ENCODE data around the gene MYCL.
"Not testable (repeated sequence)": the region's sequence is repeated elsewhere in the genome, so short reads cannot be mapped to it uniquely, and the experiment has no call there.

The MYCL gene

DNA sequence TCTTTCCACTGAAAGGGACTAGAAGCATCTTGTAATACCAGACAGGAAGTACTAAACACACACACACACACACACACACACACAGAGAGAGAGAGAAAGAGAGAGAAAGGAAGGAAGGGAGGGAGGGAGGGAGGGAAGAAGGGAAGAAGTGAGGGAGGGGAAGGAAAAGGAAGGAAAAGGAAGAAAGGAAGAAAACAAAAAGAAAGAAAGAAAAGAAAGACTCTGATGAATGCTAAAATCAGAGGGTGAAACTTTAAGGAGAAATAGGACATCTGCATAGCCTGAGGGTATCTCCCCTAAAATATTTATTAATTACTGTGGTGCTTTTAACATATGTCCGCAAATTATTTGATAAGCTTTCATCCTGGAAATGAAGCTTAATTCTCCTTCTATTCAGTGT lies 29.0 kb downstream of the MYCL start:
- no peak for DNase-seq (ENCODE audit: insufficient read length, low spot score)
- FAIRE-seq, result no peak
- TF ChIP-seq SPI1 (IDR thresholded peaks at IDR 0.05; ENCODE audit: low read depth, low read length), result no peak
- TF ChIP-seq POLR2AphosphoS5 (IDR thresholded peaks at IDR 0.05; ENCODE audit: low read depth, low read length), result no peak
- TF ChIP-seq POU2F2 (IDR thresholded peaks at IDR 0.05; ENCODE audit: low read depth, low read length), result no peak
- TF ChIP-seq POLR2A (IDR thresholded peaks at IDR 0.05; ENCODE audit: low read depth, low read length), result no peak
- TF ChIP-seq PAX5 (IDR thresholded peaks at IDR 0.05; ENCODE audit: insufficient read depth, low read length, severe bottlenecking), result no peak
- TF ChIP-seq TAF1 (IDR thresholded peaks at IDR 0.05; ENCODE audit: low read depth, low read length), result no peak

DNA sequence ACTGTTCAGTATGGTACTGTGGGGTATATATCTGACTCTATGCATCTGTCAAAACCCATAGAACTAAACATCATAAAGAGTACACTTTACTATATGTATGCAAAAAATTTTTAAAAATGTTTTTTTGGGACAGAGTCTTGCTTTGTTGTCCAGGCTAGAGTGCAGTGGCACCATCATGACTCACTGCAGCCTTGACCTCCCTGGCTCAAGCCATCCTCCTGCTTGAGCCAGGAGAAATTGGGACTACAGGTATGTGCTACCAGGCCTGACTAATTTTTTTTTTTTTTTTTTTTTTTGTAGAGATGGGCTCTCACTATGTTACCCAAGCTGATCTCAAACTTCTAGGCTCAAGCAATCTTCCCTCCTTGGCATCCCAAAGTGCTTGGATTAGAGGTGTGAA lies 29.9 kb downstream of the MYCL start:
- FAIRE-seq, result no peak
- TF ChIP-seq POLR2A (IDR thresholded peaks at IDR 0.05; ENCODE audit: low read depth, low read length) (no peak), POU2F2 (IDR thresholded peaks at IDR 0.05; ENCODE audit: low read depth, low read length) (no peak), SPI1 (IDR thresholded peaks at IDR 0.05; ENCODE audit: low read depth, low read length) (no peak), POLR2AphosphoS5 (IDR thresholded peaks at IDR 0.05; ENCODE audit: low read depth, low read length) (no peak), PAX5 (IDR thresholded peaks at IDR 0.05; ENCODE audit: insufficient read depth, low read length, severe bottlenecking) (no peak), TAF1 (IDR thresholded peaks at IDR 0.05; ENCODE audit: low read depth, low read length) (no peak)
- no peak for DNase-seq (ENCODE audit: insufficient read length, low spot score)

DNA sequence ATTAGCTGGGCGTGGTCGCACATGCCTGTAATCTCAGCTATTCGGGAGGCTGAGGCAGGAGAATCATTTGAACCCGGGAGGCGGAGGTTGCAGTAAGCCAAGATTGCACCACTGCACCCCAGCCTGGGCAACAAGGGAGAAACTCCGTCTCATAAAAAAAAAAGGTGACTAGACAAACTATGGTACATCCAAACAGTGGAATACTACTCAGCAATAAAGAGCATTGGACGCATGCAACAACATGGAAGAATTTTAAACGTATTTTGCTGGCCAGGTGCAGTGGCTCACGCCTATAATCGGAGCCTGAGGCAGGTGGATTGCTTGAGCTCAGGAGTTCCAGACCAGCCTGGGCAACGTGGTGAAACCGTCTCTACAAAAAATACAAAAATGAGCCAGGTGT lies 30.7 kb downstream of the MYCL start:
- not testable (repeated sequence) for DNase-seq (ENCODE audit: insufficient read length, low spot score); FAIRE-seq

DNA sequence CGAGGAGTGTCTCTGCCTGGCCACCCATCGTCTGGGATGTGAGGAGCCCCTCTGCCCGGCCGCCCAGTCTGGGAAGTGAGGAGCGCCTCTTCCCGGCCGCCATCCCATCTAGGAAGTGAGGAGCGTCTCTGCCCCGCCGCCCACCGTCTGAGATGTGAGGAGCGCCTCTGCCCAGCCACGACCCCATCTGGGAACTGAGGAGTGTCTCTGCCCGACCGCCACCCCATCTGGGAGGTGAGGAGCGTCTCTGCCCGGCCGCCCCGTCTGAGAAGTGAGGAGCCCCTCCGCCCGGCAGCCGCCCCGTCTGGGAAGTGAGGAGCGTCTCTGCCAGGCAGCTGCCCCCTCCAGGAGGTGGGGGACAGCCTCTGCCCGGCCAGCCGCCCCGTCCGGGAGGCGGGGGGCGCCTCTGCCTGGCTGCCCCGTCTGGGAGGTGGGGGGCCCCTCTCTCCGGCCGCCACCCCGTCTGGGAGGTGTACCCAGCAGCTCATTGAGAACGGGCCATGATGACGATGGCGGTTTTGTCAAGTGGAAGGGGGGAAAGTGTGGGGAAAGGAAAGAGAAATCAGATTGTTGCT lies 32.1 kb downstream of the MYCL start:
- DNase-seq (ENCODE audit: insufficient read length, low spot score); FAIRE-seq: not testable (repeated sequence)

DNA sequence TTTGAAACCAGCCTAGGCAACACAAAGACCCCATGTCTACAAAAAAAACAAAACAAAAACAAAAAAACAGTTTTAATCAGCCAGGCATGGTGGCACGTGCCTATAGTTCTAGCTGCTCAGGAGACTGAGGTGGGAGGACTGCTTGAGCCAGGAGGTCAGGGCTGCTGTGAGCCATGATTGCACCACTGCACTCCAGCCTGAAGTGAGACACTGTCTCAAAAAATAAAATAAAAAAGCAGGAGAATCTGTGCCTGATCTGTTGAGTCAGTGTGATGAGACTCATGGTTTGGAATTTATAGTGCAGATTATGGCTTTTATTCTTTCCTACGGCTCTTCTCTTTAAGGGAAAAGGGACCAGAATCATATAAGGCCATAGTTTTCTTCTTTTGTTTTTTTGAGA lies 35.0 kb downstream of the MYCL start:
- TF ChIP-seq SPI1 (IDR thresholded peaks at IDR 0.05; ENCODE audit: low read depth, low read length) (no peak), POU2F2 (IDR thresholded peaks at IDR 0.05; ENCODE audit: low read depth, low read length) (no peak), POLR2A (IDR thresholded peaks at IDR 0.05; ENCODE audit: low read depth, low read length) (no peak), TAF1 (IDR thresholded peaks at IDR 0.05; ENCODE audit: low read depth, low read length) (no peak), PAX5 (IDR thresholded peaks at IDR 0.05; ENCODE audit: insufficient read depth, low read length, severe bottlenecking) (no peak), POLR2AphosphoS5 (IDR thresholded peaks at IDR 0.05; ENCODE audit: low read depth, low read length) (no peak)
- FAIRE-seq, result no peak
- DNase-seq (ENCODE audit: insufficient read length, low spot score), result no peak

DNA sequence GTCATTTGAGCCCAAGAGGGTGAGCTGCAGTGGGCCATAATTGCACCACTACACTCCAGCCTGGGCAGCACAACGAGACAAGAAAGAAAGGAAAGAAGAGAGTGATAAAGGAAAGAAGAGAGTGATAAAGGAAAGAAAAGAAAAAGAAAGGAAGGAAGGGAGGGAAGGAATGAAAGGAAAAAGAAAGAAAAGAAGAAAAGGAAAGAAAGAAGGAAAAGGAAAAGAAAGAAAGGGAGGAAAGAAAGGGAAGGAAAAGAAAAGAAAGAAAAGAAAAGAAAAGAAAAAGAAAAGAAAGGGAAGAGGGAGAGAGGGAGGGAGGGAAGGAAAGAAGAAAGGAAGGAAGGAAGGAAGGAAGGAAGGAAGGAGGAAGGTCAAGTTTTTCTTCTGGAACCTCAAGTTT lies 36.0 kb downstream of the MYCL start:
- DNase-seq (ENCODE audit: insufficient read length, low spot score) (no peak), FAIRE-seq (no peak)
- TF ChIP-seq POU2F2 (IDR thresholded peaks at IDR 0.05; ENCODE audit: low read depth, low read length), result no peak
- no peak for TF ChIP-seq TAF1 (IDR thresholded peaks at IDR 0.05; ENCODE audit: low read depth, low read length)
- no peak for TF ChIP-seq POLR2A (IDR thresholded peaks at IDR 0.05; ENCODE audit: low read depth, low read length)
- no peak for TF ChIP-seq PAX5 (IDR thresholded peaks at IDR 0.05; ENCODE audit: insufficient read depth, low read length, severe bottlenecking)
- no peak for TF ChIP-seq POLR2AphosphoS5 (IDR thresholded peaks at IDR 0.05; ENCODE audit: low read depth, low read length)
- TF ChIP-seq SPI1 (IDR thresholded peaks at IDR 0.05; ENCODE audit: low read depth, low read length), result no peak

DNA sequence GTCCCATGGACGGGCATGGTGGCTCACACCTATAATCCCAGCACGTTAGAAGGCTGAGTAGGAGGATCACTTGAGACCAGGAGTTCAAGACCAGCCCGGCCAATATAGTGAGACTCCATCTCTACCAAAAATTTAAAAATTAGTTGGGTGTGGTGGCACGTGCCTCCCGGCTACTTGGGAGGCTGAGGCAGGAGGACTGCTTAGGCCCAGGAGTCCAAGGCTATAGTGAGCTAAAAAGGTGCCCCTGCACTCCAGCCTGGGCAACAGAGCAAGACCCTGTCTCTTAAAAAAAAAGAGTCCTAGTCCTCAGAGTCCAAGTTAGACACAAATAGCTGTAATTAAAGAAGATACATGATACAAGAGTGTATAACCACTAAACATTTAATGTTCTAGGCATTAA lies 38.5 kb downstream of the MYCL start:
- DNase-seq (ENCODE audit: insufficient read length, low spot score), result no peak
- FAIRE-seq, result no peak
- TF ChIP-seq POU2F2 (IDR thresholded peaks at IDR 0.05; ENCODE audit: low read depth, low read length) (no peak), POLR2AphosphoS5 (IDR thresholded peaks at IDR 0.05; ENCODE audit: low read depth, low read length) (no peak), POLR2A (IDR thresholded peaks at IDR 0.05; ENCODE audit: low read depth, low read length) (no peak), PAX5 (IDR thresholded peaks at IDR 0.05; ENCODE audit: insufficient read depth, low read length, severe bottlenecking) (no peak), TAF1 (IDR thresholded peaks at IDR 0.05; ENCODE audit: low read depth, low read length) (no peak), SPI1 (IDR thresholded peaks at IDR 0.05; ENCODE audit: low read depth, low read length) (no peak)

DNA sequence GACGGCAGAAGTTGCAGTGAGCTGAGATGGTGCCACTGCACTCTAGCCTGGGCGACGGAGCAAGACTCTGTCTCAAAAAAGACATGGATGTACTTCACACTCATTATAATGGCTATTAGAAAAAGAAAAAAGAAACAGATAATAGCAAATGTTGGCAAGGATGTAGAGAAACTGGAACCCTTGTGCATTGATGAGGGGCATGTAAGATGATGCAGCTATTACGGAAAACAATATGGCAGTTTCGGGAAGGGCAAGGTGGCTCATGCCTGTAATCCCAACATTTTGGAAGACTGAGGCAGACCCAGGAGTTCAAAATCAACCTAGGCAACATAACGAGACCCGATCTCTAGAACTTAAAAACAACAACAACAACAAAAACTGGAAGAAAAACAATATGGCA lies 40.7 kb downstream of the MYCL start:
- TF ChIP-seq POLR2A (IDR thresholded peaks at IDR 0.05; ENCODE audit: low read depth, low read length) (no peak), TAF1 (IDR thresholded peaks at IDR 0.05; ENCODE audit: low read depth, low read length) (no peak), PAX5 (IDR thresholded peaks at IDR 0.05; ENCODE audit: insufficient read depth, low read length, severe bottlenecking) (no peak), POLR2AphosphoS5 (IDR thresholded peaks at IDR 0.05; ENCODE audit: low read depth, low read length) (no peak)
- DNase-seq (ENCODE audit: insufficient read length, low spot score), result no peak
- FAIRE-seq, result no peak

DNA sequence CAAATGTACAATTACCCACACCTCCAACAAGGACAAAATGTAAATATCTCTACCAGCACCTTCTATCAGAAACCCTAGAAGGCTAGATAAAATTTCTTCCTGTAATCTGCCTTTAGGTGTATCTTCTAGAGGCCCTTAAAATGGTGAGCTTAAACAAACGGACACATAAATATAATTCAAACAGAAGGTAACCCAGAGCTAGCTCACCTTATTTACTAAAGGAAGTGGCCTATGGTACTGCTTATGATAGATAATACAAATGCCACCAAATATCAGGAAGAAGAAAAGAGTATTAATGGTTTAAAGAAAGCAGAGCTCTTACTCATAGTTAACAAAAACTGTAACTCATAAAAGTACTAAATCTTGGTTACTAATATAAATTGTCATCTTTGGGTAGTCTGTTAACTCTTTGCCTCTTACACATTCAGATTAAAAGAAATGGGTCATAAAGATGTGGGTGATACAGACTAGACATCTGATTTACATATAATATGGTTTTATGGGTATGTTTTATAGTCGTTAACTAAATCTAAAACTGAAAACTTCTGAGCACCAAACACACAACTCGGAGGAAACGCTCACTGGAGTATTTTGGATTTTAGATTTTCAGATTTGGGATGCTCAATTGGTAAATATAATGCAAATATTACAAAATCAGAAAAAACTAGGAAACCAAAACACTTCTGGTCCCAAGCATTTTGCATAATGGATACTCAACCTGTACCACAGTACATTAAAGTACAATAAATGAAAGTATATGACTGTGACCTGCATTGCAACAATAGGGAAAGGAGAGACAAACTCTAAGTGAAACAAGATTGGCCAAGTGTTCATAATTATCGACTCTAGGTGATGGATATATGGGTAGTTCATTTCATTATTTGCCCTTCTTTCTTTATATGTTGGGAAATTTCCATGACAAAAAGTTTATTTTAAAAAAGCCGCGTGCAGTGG lies 41.6 kb downstream of the MYCL start:
- DNase-seq (ENCODE audit: insufficient read length, low spot score) (no peak), FAIRE-seq (no peak)
- TF ChIP-seq POU2F2 (IDR thresholded peaks at IDR 0.05; ENCODE audit: low read depth, low read length) (no peak), POLR2AphosphoS5 (IDR thresholded peaks at IDR 0.05; ENCODE audit: low read depth, low read length) (no peak), SPI1 (IDR thresholded peaks at IDR 0.05; ENCODE audit: low read depth, low read length) (no peak), PAX5 (IDR thresholded peaks at IDR 0.05; ENCODE audit: insufficient read depth, low read length, severe bottlenecking) (no peak), POLR2A (IDR thresholded peaks at IDR 0.05; ENCODE audit: low read depth, low read length) (no peak), TAF1 (IDR thresholded peaks at IDR 0.05; ENCODE audit: low read depth, low read length) (no peak)

DNA sequence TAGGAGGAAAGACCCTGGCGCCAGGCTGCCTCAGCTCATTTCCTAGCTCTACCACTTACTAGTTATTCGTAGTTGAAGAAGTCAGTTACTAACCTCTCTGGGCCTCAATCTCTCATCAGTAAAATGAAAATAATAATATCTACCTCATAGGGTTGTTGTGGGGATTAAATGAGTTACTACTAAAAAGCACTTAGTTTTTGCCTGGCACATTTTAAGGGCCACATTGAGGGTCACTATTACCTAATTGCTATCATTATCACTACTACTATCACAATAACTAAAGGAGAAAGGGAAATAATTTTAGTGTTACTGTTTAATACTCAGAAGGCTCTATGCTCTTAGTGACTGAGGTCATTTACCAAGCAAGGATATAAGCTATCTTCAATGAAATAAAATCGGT lies 43.4 kb downstream of the MYCL start:
- TF ChIP-seq SPI1 (IDR thresholded peaks at IDR 0.05; ENCODE audit: low read depth, low read length) (no peak), POLR2A (IDR thresholded peaks at IDR 0.05; ENCODE audit: low read depth, low read length) (no peak), PAX5 (IDR thresholded peaks at IDR 0.05; ENCODE audit: insufficient read depth, low read length, severe bottlenecking) (no peak), POU2F2 (IDR thresholded peaks at IDR 0.05; ENCODE audit: low read depth, low read length) (no peak), POLR2AphosphoS5 (IDR thresholded peaks at IDR 0.05; ENCODE audit: low read depth, low read length) (no peak)
- DNase-seq (ENCODE audit: insufficient read length, low spot score) (no peak), FAIRE-seq (no peak)
